Measurements from ENCODE around the gene BIRC2. TPM values are rescaled to one million over a fixed set of nuclear protein-coding genes. Genes with fewer than 3 reads are reported as not detected.

BIRC2 gene
- total and polyA plus RNA-seq, 8 donors = 17.3 to 301 (median 42.8) TPM

DNA sequence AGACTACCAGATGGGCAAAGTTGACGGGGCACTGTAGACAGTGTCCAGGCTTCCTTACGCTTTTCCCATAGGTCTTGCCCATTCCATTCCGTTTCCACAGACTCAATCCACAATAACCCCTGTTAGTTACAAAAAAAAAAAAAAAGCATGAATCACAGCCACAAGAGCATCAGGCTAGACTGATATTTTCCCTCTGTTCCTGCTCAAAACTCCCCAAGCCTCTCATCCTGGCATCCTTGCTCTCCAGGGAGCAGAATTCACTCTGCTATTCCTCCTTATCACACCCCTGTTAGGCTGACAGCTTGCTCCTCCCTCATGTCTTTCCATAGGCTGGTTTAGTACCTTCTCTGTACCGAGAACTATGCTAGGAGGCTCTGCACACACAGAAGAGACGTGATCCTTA, 63.4 kb downstream of the BIRC2 start:
- no peaks in the 10 kb centered on the region for H3K9me3 ChIP-seq
- H3K4me1 ChIP-seq = peaks cover 4 to 52% (median 24%) of the 10 kb centered on the region in 4 donors
- H3K27ac ChIP-seq = no peak overlapping the region
- H3K4me3 ChIP-seq = no peak overlapping the region
- H3K36me3 ChIP-seq = peaks cover 0 to 14% (median 11%) of the 10 kb centered on the region in 4 donors
- DNase-seq = no peak
- 74 to 86% (median 77%) methylated on average over 5 of the region's 5 CpGs for WGBS, 5 donors
- no peaks in the 10 kb centered on the region for H3K27me3 ChIP-seq
- TF ChIP-seq EP300 (IDR thresholded peaks at IDR 0.05) = no peak
- TF ChIP-seq POLR2AphosphoS5 (IDR thresholded peaks at IDR 0.05) = no peak
- TF ChIP-seq CTCF (IDR thresholded peaks at IDR 0.05) = no peak
- TF ChIP-seq POLR2A (IDR thresholded peaks at IDR 0.05) = no peak
- intact Hi-C loops (cut with DNase I; ENCODE audit: low total_unique reads) = no loop called here

DNA sequence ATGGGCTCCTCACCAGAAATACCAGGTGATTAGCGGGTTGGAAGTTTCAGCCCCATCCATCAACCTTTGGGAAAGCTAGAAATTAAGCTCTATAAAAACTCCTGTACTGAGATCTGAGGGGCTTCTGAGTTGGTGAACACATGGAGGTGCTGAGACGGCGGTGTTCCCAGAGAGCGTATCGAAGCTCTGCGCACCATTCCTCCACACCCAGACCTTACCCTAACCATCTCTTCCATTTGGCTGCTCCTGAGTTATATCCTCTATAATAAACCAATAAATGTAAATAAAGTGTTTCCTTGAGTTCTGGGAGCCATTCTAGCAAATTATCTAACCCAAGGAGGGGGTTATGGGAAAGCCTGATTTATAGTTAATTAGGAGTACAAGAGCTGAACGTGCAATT, 64.1 kb downstream of the BIRC2 start:
- peaks cover 0 to 12% (median 7%) of the 10 kb centered on the region in 4 donors for H3K36me3 ChIP-seq
- no peak overlapping the region for H3K4me3 ChIP-seq
- H3K27me3 ChIP-seq = no peaks in the 10 kb centered on the region
- no peak for TF ChIP-seq POLR2A (IDR thresholded peaks at IDR 0.05)
- no peak for DNase-seq
- H3K27ac ChIP-seq = no peak overlapping the region
- intact Hi-C loops (cut with DNase I; ENCODE audit: low total_unique reads) = no loop called here
- H3K9me3 ChIP-seq = no peaks in the 10 kb centered on the region
- peaks cover 4 to 53% (median 24%) of the 10 kb centered on the region in 4 donors for H3K4me1 ChIP-seq
- WGBS, 5 donors = 94 to 95% (median 94%) methylated on average over 6 to 7 of the region's 7 CpGs

DNA sequence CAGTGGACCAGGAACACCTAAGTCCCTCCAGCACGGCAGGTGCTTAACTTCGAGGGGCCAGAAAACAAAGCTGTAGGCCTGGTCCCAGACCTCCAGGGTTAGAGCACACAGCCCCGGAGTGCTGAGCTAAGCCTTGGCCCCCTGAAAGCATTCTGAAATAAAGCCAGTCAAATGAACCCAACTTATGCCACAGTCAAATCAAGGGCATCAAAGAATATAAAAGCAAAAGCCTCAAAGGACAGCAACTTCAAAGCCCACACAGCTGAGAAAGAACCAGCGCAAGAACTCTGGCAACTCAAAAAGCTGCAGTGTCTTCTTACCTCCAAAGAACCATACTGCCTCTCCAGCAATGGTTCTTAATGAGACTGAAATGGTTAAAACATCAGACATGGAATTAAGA, 66.5 kb downstream of the BIRC2 start:
- 89 to 98% (median 92%) methylated on average over 2 to 4 of the region's 4 CpGs for WGBS, 5 donors
- TF ChIP-seq CTCF (IDR thresholded peaks at IDR 0.05) (no peak), EP300 (IDR thresholded peaks at IDR 0.05) (no peak), POLR2A (IDR thresholded peaks at IDR 0.05) (no peak)
- H3K9me3 ChIP-seq = peaks cover 0 to 9% (median 2%) of the 10 kb centered on the region in 4 donors
- H3K27ac ChIP-seq = no peak overlapping the region
- H3K4me3 ChIP-seq = no peak overlapping the region
- peaks cover 0 to 34% (median 9%) of the 10 kb centered on the region in 4 donors for H3K4me1 ChIP-seq
- DNase-seq = no peak
- intact Hi-C loops (cut with DNase I; ENCODE audit: low total_unique reads) = no loop called here
- no peaks in the 10 kb centered on the region for H3K27me3 ChIP-seq
- peaks cover 0 to 7% (median 4%) of the 10 kb centered on the region in 4 donors for H3K36me3 ChIP-seq

DNA sequence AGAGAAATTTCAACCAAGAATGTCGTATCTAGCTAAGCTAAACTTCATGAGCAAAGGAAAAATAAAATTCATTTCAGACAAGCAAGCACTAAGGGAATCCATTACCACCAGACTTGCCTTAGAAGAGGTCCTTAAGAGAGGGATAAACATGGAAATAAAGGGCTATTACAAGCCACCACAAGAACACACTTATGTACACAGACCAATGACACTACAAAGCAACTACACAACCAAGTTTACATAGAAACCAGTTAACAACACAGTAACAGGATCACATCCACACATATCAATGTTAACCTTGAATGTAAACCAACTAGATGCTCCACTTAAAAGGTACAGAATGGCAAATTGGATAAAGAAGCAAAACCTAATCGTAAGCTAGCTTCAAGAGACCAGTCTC, 67.5 kb downstream of the BIRC2 start:
- no peak overlapping the region for H3K4me3 ChIP-seq
- intact Hi-C loops (cut with DNase I; ENCODE audit: low total_unique reads) = no loop called here
- no peak overlapping the region for H3K27ac ChIP-seq
- H3K9me3 ChIP-seq = peaks cover 0 to 9% (median 2%) of the 10 kb centered on the region in 4 donors
- H3K27me3 ChIP-seq = no peaks in the 10 kb centered on the region
- peaks cover 0 to 33% (median 8%) of the 10 kb centered on the region in 4 donors for H3K4me1 ChIP-seq
- peaks cover 0 to 5% (median 2%) of the 10 kb centered on the region in 4 donors for H3K36me3 ChIP-seq
- no peak for DNase-seq
- no peak for TF ChIP-seq CTCF (IDR thresholded peaks at IDR 0.05)
- TF ChIP-seq POLR2AphosphoS5 (IDR thresholded peaks at IDR 0.05) = no peak
- TF ChIP-seq POLR2A (IDR thresholded peaks at IDR 0.05) = no peak
- TF ChIP-seq EP300 (IDR thresholded peaks at IDR 0.05) = no peak
- WGBS, 5 donors = 91 to 98% (median 96%) methylated on average over 2 of the region's 2 CpGs

GRCh38 chr11:102415304-102415916, 68.4 kb downstream of the BIRC2 start:
- no peak overlapping the region for H3K4me3 ChIP-seq
- H3K27me3 ChIP-seq = no peaks in the 10 kb centered on the region
- H3K9me3 ChIP-seq = peaks cover 0 to 9% (median 2%) of the 10 kb centered on the region in 4 donors
- peaks cover 0 to 36% (median 12%) of the 10 kb centered on the region in 4 donors for H3K4me1 ChIP-seq
- no peak for TF ChIP-seq POLR2A (IDR thresholded peaks at IDR 0.05)
- TF ChIP-seq EP300 (IDR thresholded peaks at IDR 0.05) = no peak
- TF ChIP-seq CTCF (IDR thresholded peaks at IDR 0.05) = no peak
- TF ChIP-seq POLR2AphosphoS5 (IDR thresholded peaks at IDR 0.05) = no peak
- H3K27ac ChIP-seq = no peak overlapping the region
- WGBS, 5 donors = 43 to 69% (median 54%) methylated on average over 1 of the region's 1 CpG
- peaks cover 0 to 5% (median 2%) of the 10 kb centered on the region in 4 donors for H3K36me3 ChIP-seq
- DNase-seq = no peak
- intact Hi-C loops (cut with DNase I; ENCODE audit: low total_unique reads) = no loop called here

Measured in stomach (tissue), 9 donors.